Chondrocyte (in vitro differentiated cells): Measurements from ENCODE around the gene RBM4B. TPM values are rescaled to one million over a fixed set of nuclear protein-coding genes. Genes with fewer than 3 reads are reported as not detected.
A peak's percentile ranks its signal among the peaks of the same experiment; 100 is the strongest.

ENCODE experiments used
- DNase-seq: peaks from one replicate; pipeline ENCODE4 v3.0.0; 2021; ENCODE audit warnings: mixed read lengths, low spot score
- H3K27ac Mint-ChIP-seq: one replicate; pipeline ENCODE4 v1.8.0; 2021; ENCODE audit warnings: mild to moderate bottlenecking, moderate library complexity, mixed read lengths; ENCODE audit not compliant: unreplicated experiment
- H3K27me3 Mint-ChIP-seq: 2 replicates; pipeline ENCODE4 v1.8.0; 2021; ENCODE audit warnings: low read depth, mixed read lengths
- H3K36me3 Mint-ChIP-seq: 2 replicates; pipeline ENCODE4 v1.8.0; 2021; ENCODE audit warnings: low read depth, mixed read lengths
- H3K4me1 Mint-ChIP-seq: 2 replicates; pipeline ENCODE4 v1.8.0; 2021; ENCODE audit warnings: low read depth, mild to moderate bottlenecking, mixed read lengths
- H3K4me3 Mint-ChIP-seq: one replicate; pipeline ENCODE4 v1.8.0; 2021; ENCODE audit warnings: mild to moderate bottlenecking, moderate library complexity, mixed read lengths; ENCODE audit not compliant: unreplicated experiment
- H3K9me3 Mint-ChIP-seq: 2 replicates; pipeline ENCODE4 v1.8.0; 2021; ENCODE audit warnings: low read depth, mixed read lengths
- CTCF ChIP-seq: fragments of 200-600 bp; sonication (generic); IDR thresholded peaks from 2 replicates; pipeline ENCODE4 v1.5.0; 2021; ENCODE audit warnings: antibody characterized with exemption, mild to moderate bottlenecking, moderate library complexity
- total RNA-seq: library from RNA; stranded (reverse); gene quantifications from 3 replicates; pipeline ENCODE4 v1.2.1, GENCODE V29; 2021

Gene RBM4B
- total RNA-seq, 1 donor from 2014 or later, result 19.6 TPM

- H3K36me3 Mint-ChIP-seq, result peaks cover 13% of the 10 kb centered on the region
- TF ChIP-seq CTCF, result no peak
- no peaks in the 10 kb centered on the region for H3K27me3 Mint-ChIP-seq
- DNase-seq, result no peak
- H3K27ac Mint-ChIP-seq, result no peak overlapping the region
- no peaks in the 10 kb centered on the region for H3K9me3 Mint-ChIP-seq
- no peaks in the 10 kb centered on the region for H3K4me1 Mint-ChIP-seq
- H3K4me3 Mint-ChIP-seq, result no peak overlapping the region
These were observed 22.6 kb upstream of the RBM4B start for GRCh38 chr11:66700337-66700736.

DNA sequence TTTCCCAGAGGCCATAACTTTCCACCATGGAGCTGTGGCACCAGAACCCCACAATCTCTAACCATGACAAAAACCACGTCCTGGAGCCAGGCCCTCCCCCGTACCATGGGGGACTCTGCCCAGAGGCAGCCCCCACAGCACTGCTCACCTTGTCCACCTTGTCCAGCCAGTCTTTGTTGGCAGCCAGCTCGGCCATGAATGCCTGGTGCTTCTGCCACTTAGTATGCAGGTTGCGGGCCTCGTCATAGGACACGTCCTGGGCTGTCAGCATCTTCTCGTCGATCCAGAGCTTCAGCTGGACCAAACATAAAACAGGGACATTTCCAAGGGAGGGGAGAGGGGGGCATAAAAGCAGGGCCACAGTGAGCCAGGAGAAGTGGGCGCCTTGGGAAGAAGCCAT, 20.8 kb upstream of the RBM4B start:
- no peak for DNase-seq
- Mint-ChIP-seq H3K27me3 (no peaks in the 10 kb centered on the region), H3K27ac (no peak overlapping the region), H3K9me3 (no peaks in the 10 kb centered on the region), H3K4me3 (no peak overlapping the region), H3K4me1 (peaks cover 3% of the 10 kb centered on the region), H3K36me3 (peaks cover 13% of the 10 kb centered on the region)
- TF ChIP-seq CTCF, result no peak

DNA sequence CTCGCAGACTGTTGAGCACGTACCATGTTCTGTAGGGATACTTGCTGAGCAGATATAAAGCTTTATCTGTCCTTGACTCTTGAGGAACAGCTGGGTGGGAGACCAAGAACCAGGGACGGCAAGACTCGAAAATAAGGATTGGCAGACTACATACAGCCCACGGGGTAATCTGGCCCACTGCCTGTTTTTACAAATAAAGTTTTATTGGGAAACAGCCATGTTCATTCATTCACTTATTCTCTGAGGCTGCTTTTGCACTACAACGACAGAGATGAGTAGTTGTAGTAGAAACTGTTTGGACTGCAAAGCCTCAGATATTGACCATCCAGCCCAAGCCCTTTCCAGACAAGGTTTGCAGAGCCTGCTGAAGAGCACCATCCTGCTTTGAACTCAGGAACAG, 20.3 kb upstream of the RBM4B start:
- DNase-seq, result no peak

GRCh38 chr11:66696146-66696545, 18.5 kb upstream of the RBM4B start:
- H3K9me3 Mint-ChIP-seq, result no peaks in the 10 kb centered on the region
- H3K4me3 Mint-ChIP-seq, result no peak overlapping the region
- no peaks in the 10 kb centered on the region for H3K27me3 Mint-ChIP-seq
- H3K27ac Mint-ChIP-seq, result no peak overlapping the region
- H3K4me1 Mint-ChIP-seq, result peaks cover 3% of the 10 kb centered on the region
- H3K36me3 Mint-ChIP-seq, result peaks cover 9% of the 10 kb centered on the region
- DNase-seq, result no peak
- no peak for TF ChIP-seq CTCF

More for the DNA sequence above, 20.3 kb upstream of the RBM4B start:
- peaks cover 13% of the 10 kb centered on the region for H3K36me3 Mint-ChIP-seq
- no peak for TF ChIP-seq CTCF
- peaks cover 3% of the 10 kb centered on the region for H3K4me1 Mint-ChIP-seq
- no peaks in the 10 kb centered on the region for H3K27me3 Mint-ChIP-seq
- no peaks in the 10 kb centered on the region for H3K9me3 Mint-ChIP-seq
- H3K27ac Mint-ChIP-seq, result no peak overlapping the region
- H3K4me3 Mint-ChIP-seq, result no peak overlapping the region

GRCh38 chr11:66694732-66695207, 17.1 kb upstream of the RBM4B start:
- Mint-ChIP-seq H3K4me1 (peaks cover 3% of the 10 kb centered on the region), H3K36me3 (peaks cover 6% of the 10 kb centered on the region), H3K4me3 (no peak overlapping the region), H3K9me3 (no peaks in the 10 kb centered on the region), H3K27ac (peak overlapping the region; percentile 50), H3K27me3 (no peaks in the 10 kb centered on the region)
- peak; percentile 96 for TF ChIP-seq CTCF
- DNase-seq, result peak; percentile 85
